BLaER1 (cell line): ENCODE measurements around the gene ELANE.
"Not testable (repeated sequence)": the region's sequence is repeated elsewhere in the genome, so short reads cannot be mapped to it uniquely, and the experiment has no call there.

Experiments
- H3K27ac ChIP-seq: shearing (Covaris generic); formaldehyde crosslinking; 2 replicates; pipeline ENCODE4 v1.8.1; 2022
- H3K27me3 ChIP-seq: shearing (Covaris generic); formaldehyde crosslinking; 2 replicates; pipeline ENCODE4 v1.8.1; 2022
- H3K36me3 ChIP-seq: shearing (Covaris generic); formaldehyde crosslinking; 2 replicates; pipeline ENCODE4 v1.8.1; 2022
- H3K4me1 ChIP-seq: shearing (Covaris generic); formaldehyde crosslinking; 2 replicates; pipeline ENCODE4 v1.8.1; 2022
- H3K4me2 ChIP-seq: shearing (Covaris generic); formaldehyde crosslinking; 2 replicates; pipeline ENCODE4 v1.8.1; 2022
- H3K4me3 ChIP-seq: shearing (Covaris generic); formaldehyde crosslinking; 2 replicates; pipeline ENCODE4 v1.8.1; 2022
- H3K9ac ChIP-seq: shearing (Covaris generic); formaldehyde crosslinking; 2 replicates; pipeline ENCODE4 v1.8.1; 2022
- H3K9me3 ChIP-seq: shearing (Covaris generic); formaldehyde crosslinking; 2 replicates; pipeline ENCODE4 v1.8.1; 2022
- H4K20me1 ChIP-seq: shearing (Covaris generic); formaldehyde crosslinking; 2 replicates; pipeline ENCODE4 v1.8.1; 2022
- Cebpa-rat ChIP-seq: shearing (Covaris generic); IDR thresholded peaks from 2 replicates; pipeline ENCODE4 v1.8.1; 2022

ELANE gene

GRCh38 chr19:843180-843835, 8.8 kb upstream of the ELANE start:
- Histone ChIP-seq H3K4me2 (no peak overlapping the region), H3K27ac (no peak overlapping the region), H4K20me1 (peaks cover 10% of the 10 kb centered on the region; the same call in 1 of the 2 replicates), H3K9me3 (no peaks in the 10 kb centered on the region), H3K4me1 (peaks cover 48% of the 10 kb centered on the region), H3K36me3 (no peaks in the 10 kb centered on the region), H3K9ac (no peak overlapping the region), H3K4me3 (no peak overlapping the region), H3K27me3 (peaks cover 65% of the 10 kb centered on the region)
- no peak for TF ChIP-seq Cebpa-rat

- Histone ChIP-seq H3K9ac (no peak overlapping the region), H3K36me3 (no peaks in the 10 kb centered on the region), H3K4me1 (peaks cover 42% of the 10 kb centered on the region), H3K27ac (no peak overlapping the region), H3K4me2 (no peak overlapping the region), H4K20me1 (peaks cover 10% of the 10 kb centered on the region; the same call in 1 of the 2 replicates), H3K27me3 (peaks cover 72% of the 10 kb centered on the region), H3K9me3 (no peaks in the 10 kb centered on the region), H3K4me3 (no peak overlapping the region)
- TF ChIP-seq Cebpa-rat: no peak
Observed at GRCh38 chr19:843836-844545, 8.1 kb upstream of the ELANE start.

- H3K4me2 ChIP-seq: no peak overlapping the region
- no peak for TF ChIP-seq Cebpa-rat
- no peak overlapping the region for H3K27ac ChIP-seq
- H3K27me3 ChIP-seq: peaks cover 77% of the 10 kb centered on the region
- H4K20me1 ChIP-seq: peaks cover 10% of the 10 kb centered on the region; the same call in 1 of the 2 replicates
- H3K9ac ChIP-seq: no peak overlapping the region
- no peaks in the 10 kb centered on the region for H3K36me3 ChIP-seq
- no peaks in the 10 kb centered on the region for H3K9me3 ChIP-seq
- no peak overlapping the region for H3K4me3 ChIP-seq
- H3K4me1 ChIP-seq: peaks cover 36% of the 10 kb centered on the region
Observed at GRCh38 chr19:844546-844971, 7.5 kb upstream of the ELANE start.

- no peaks in the 10 kb centered on the region for H3K9me3 ChIP-seq
- H3K27me3 ChIP-seq: peaks cover 90% of the 10 kb centered on the region
- H3K4me2 ChIP-seq: no peak overlapping the region
- H4K20me1 ChIP-seq: peaks cover 10% of the 10 kb centered on the region; the same call in 1 of the 2 replicates
- TF ChIP-seq Cebpa-rat: no peak
- H3K4me3 ChIP-seq: no peak overlapping the region
- H3K36me3 ChIP-seq: no peaks in the 10 kb centered on the region
- no peak overlapping the region for H3K9ac ChIP-seq
- no peak overlapping the region for H3K27ac ChIP-seq
- peaks cover 23% of the 10 kb centered on the region for H3K4me1 ChIP-seq
Observed at GRCh38 chr19:845707-846521, 6.2 kb upstream of the ELANE start.

GRCh38 chr19:848386-848921, 3.6 kb upstream of the ELANE start:
- H3K9me3 ChIP-seq: no peaks in the 10 kb centered on the region
- no peak overlapping the region for H3K27ac ChIP-seq
- TF ChIP-seq Cebpa-rat: no peak
- H4K20me1 ChIP-seq: 0 out of 2 replicates have a peak, but pooled peaks cover 10% of the 10 kb centered on the region
- H3K4me3 ChIP-seq: no peak overlapping the region
- H3K36me3 ChIP-seq: no peaks in the 10 kb centered on the region
- H3K27me3 ChIP-seq: peaks cover 91% of the 10 kb centered on the region
- H3K4me2 ChIP-seq: peak overlapping the region; percentile 30
- no peak overlapping the region for H3K9ac ChIP-seq
- H3K4me1 ChIP-seq: peaks cover 23% of the 10 kb centered on the region

GRCh38 chr19:849195-849594, 2.9 kb upstream of the ELANE start:
- 0 out of 2 replicates have a peak, but pooled peaks cover 10% of the 10 kb centered on the region for H4K20me1 ChIP-seq
- H3K9ac ChIP-seq, H3K4me3 ChIP-seq, H3K4me2 ChIP-seq, H3K27ac ChIP-seq, H3K36me3 ChIP-seq, H3K9me3 ChIP-seq: not testable (repeated sequence)
- peaks cover 85% of the 10 kb centered on the region for H3K27me3 ChIP-seq
- H3K4me1 ChIP-seq: peaks cover 23% of the 10 kb centered on the region

GRCh38 chr19:850221-850978, 1.7 kb upstream of the ELANE start:
- H3K9ac ChIP-seq: no peak overlapping the region
- H3K36me3 ChIP-seq: no peaks in the 10 kb centered on the region
- H3K4me1 ChIP-seq: peaks cover 13% of the 10 kb centered on the region
- peaks cover 73% of the 10 kb centered on the region for H3K27me3 ChIP-seq
- TF ChIP-seq Cebpa-rat: no peak
- H3K4me3 ChIP-seq: no peak overlapping the region
- no peaks in the 10 kb centered on the region for H3K9me3 ChIP-seq
- no peak overlapping the region for H3K4me2 ChIP-seq
- H3K27ac ChIP-seq: no peak overlapping the region
- 0 out of 2 replicates have a peak, but pooled peaks cover 10% of the 10 kb centered on the region for H4K20me1 ChIP-seq

- H3K4me2 ChIP-seq: no peak overlapping the region
- H3K9me3 ChIP-seq: no peaks in the 10 kb centered on the region
- no peaks in the 10 kb centered on the region for H3K36me3 ChIP-seq
- no peak overlapping the region for H3K27ac ChIP-seq
- no peak for TF ChIP-seq Cebpa-rat
- 0 out of 2 replicates have a peak, but pooled peaks cover 6% of the 10 kb centered on the region for H4K20me1 ChIP-seq
- peaks cover 11% of the 10 kb centered on the region for H3K4me1 ChIP-seq
- no peak overlapping the region for H3K9ac ChIP-seq
- no peak overlapping the region for H3K4me3 ChIP-seq
- H3K27me3 ChIP-seq: peaks cover 67% of the 10 kb centered on the region
Observed at GRCh38 chr19:850979-851335, 1.1 kb upstream of the ELANE start.

GRCh38 chr19:853014-853585, 997 bp downstream of the ELANE start:
- H3K27ac ChIP-seq: no peak overlapping the region
- H3K4me2 ChIP-seq: no peak overlapping the region
- no peaks in the 10 kb centered on the region; the same call in 1 of the 2 replicates for H4K20me1 ChIP-seq
- peaks cover 7% of the 10 kb centered on the region for H3K4me1 ChIP-seq
- no peak overlapping the region for H3K9ac ChIP-seq
- H3K27me3 ChIP-seq: peaks cover 54% of the 10 kb centered on the region
- H3K4me3 ChIP-seq: no peak overlapping the region
- H3K9me3 ChIP-seq: no peaks in the 10 kb centered on the region
- no peak for TF ChIP-seq Cebpa-rat
- no peaks in the 10 kb centered on the region for H3K36me3 ChIP-seq

GRCh38 chr19:853614-854220, 1.6 kb downstream of the ELANE start:
- not testable (repeated sequence) for H3K27ac ChIP-seq
- peaks cover 54% of the 10 kb centered on the region for H3K27me3 ChIP-seq

More at GRCh38 chr19:853614-854220, 1.6 kb downstream of the ELANE start:
- not testable (repeated sequence) for H3K4me1 ChIP-seq, H3K9me3 ChIP-seq, H3K9ac ChIP-seq, H3K36me3 ChIP-seq, H3K4me3 ChIP-seq, H3K4me2 ChIP-seq, H4K20me1 ChIP-seq
